Hepatocyte (in vitro differentiated cells): Measurements from ENCODE around the gene AVPI1.

Source experiments
- EZH2 ChIP-seq: fragments of 200-600 bp; sonication (generic); IDR thresholded peaks from 2 replicates; pipeline ENCODE4 v1.6.1; 2016; ENCODE audit warnings: antibody characterized with exemption, mild to moderate bottlenecking, borderline replicate concordance
- EZH2phosphoT487 ChIP-seq: fragments of 200-600 bp; sonication (generic); IDR thresholded peaks from one replicate; pipeline ENCODE4 v1.6.1; 2018; ENCODE audit warnings: antibody characterized with exemption, mild to moderate bottlenecking, low read depth, moderate library complexity; ENCODE audit not compliant: unreplicated experiment, severe bottlenecking
- TF ChIP-seq, protein P1 (sequence below): fragments of 200-600 bp; sonication (generic); IDR thresholded peaks from 2 replicates; pipeline ENCODE4 v1.5.1; 2016; ENCODE audit warnings: antibody characterized with exemption, mild to moderate bottlenecking; ENCODE audit not compliant: poor library complexity

GRCh38 chr10:97690133-97690532 is 3.1 kb upstream of the AVPI1 start:
- TF ChIP-seq, protein P1, sequence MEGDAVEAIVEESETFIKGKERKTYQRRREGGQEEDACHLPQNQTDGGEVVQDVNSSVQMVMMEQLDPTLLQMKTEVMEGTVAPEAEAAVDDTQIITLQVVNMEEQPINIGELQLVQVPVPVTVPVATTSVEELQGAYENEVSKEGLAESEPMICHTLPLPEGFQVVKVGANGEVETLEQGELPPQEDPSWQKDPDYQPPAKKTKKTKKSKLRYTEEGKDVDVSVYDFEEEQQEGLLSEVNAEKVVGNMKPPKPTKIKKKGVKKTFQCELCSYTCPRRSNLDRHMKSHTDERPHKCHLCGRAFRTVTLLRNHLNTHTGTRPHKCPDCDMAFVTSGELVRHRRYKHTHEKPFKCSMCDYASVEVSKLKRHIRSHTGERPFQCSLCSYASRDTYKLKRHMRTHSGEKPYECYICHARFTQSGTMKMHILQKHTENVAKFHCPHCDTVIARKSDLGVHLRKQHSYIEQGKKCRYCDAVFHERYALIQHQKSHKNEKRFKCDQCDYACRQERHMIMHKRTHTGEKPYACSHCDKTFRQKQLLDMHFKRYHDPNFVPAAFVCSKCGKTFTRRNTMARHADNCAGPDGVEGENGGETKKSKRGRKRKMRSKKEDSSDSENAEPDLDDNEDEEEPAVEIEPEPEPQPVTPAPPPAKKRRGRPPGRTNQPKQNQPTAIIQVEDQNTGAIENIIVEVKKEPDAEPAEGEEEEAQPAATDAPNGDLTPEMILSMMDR, result no peak
- no peak for TF ChIP-seq EZH2
- TF ChIP-seq EZH2phosphoT487, result no peak
